ENCODE data around the gene TEX10.
"Not testable (repeated sequence)": the region's sequence is repeated elsewhere in the genome, so short reads cannot be mapped to it uniquely, and the experiment has no call there.

Gene TEX10

DNA sequence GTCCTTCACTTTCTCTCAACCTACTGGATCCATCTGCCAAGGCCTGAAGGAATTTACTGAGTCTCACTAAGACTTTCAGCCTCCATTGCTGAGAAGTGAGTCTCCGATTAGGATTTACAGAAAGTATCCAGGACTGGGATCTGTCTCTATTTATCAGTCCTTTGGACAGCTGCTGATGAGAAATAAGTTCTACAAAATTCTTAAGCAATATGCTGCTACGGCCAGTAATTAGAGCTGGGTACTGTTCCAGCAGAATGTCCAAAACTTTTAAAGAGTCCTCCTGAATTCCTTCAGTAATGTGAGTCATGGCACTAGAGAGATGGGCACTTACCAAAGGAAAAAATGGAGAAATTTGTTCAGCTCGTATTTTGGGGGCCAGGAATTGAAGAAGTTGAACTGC, 5.9 kb downstream of the TEX10 start:
- DNase-seq = no peak

GRCh38 chr9:100341889-100342288, 10.9 kb downstream of the TEX10 start:
- no peak for DNase-seq

DNA sequence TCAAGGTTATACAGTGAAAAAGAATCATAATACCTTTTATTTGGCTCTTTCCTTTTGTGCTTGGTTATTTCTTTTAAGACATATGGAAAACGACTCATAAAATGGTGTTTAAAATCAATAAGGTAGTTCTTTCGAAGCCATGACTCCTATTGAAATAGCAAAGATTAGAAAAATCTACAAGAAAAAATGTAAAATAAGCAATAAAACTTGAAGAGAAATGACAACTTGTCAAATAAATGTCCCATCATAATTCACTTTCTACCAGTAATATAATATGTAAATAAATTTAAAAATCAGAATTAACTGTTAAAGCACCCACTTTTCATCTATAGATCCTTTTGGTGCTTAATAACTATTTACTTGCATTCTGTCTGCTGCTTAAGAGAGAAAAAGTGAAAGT, 12.5 kb downstream of the TEX10 start:
- no peak for DNase-seq

DNA sequence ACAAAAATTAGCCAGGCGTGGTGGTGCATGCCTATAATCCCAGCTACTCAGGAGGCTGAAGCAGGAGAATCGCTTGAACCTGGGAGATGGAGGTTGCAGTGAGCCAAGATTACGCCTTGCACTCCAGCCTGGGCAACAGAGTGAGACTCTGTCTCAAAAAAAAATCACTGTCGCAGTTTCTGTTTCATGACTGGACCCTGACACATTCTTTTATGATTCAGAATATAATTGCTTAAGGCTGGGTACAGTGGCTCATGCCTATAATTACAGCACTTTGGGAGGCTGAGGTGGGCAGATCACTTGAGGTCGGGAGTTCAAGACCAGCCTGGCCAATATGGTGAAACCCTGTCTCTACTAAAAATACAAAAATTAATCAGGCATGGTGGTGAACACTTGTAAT, 14.0 kb downstream of the TEX10 start:
- DNase-seq = not testable (repeated sequence)

DNA sequence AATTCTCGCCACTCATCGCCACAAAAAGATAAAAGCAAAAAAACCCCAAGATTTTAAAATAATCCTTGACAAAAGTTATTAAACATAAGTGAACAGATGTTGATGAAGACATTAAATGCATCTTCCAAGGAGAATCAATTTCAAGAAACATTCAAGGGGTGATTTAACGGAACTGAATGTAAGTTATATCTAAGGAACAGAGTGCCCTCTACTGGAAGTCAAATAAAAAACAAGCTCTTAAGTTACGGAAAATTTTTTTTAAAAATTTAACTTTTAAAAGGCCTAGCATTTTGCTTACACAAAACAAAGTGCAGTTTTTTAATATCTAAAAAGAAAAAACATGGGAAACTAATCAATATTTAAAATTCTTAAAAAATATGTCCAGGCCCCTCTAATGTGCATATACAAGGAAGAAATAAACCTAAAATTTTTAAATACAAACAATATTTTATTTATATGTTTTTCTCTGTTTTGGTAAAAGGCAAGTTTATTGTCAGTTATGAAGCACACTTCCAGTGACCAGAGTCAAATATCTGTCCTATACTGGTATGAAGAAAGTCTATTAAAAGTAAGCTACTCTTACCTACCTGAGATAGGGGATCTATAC, 28.0 kb downstream of the TEX10 start:
- no peak for DNase-seq

DNA sequence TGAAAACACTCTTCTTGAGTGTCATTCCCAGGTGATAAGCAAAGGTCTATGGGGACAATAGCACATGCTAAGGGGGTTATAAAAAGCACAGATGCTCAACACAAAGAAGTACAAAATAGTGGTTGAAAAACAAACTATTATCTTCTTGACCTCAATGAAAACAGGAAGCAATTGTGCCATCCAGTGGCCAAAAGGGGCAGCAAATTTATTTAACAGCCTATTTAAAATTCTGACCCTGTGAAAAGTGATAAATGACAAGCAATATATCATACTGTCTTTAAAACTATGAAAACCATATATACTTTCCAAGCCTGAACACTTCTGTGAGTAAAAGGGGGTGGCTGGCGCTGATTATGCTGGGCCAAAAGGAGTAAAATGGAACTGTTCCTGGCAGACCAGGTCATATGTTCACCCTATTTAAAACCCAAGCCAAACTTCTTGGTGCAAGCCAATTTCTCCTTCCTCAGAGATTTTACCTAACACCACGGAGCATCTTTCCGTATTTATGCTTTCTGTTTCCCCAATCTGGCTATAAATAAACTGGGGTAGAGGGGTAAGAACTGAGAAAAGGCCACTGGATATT, 29.7 kb downstream of the TEX10 start:
- DNase-seq = peak; percentile 13

DNA sequence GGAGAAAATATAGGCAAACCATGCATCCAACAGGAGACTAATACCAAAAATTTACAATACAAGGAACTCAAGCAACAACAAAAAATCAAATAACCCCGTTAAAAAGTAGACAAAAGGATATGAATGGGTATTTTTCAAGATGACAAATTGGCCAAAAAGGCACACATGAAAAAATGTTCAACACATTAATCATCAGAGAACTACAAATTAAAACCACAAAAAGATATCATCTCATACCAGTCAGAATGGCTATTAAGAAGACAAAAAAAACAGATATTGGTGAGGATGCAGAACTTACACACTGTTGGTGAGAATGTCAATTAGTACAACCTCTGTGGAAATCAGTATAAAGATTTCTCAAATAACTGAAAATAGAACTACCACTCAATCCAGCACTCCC, 35.0 kb downstream of the TEX10 start:
- no peak for DNase-seq

GRCh38 chr9:100315561-100315960, 37.2 kb downstream of the TEX10 start:
- no peak for DNase-seq

GRCh38 chr9:100309992-100310391, 42.8 kb downstream of the TEX10 start:
- no peak for DNase-seq

DNA sequence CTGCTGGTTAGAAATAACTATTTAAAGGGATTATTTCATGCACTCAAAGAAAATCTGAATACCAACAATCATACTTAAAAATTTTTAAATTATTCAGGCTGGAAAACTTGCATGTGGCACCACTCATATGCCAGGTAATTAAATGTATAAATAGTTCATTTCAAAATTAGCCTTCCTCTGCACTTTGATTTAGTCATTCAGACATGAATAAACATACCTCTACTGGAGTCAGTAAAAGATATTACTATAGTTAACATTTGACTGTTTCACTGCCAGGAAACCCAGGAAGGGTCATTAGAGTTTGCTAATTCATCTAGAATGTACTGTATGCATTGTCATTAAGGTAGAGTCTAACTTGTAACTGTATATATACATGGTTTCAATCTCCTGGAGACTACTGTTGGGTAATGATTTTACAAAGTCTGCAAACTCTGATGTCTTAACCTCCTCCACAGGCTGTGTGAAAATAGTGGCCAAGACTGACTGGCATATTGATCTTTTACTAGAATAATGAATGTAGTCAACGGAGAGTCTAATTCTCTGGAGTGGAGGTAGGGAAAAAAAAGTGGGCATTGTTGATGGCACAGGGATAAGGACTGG, 43.7 kb downstream of the TEX10 start:
- DNase-seq = no peak

GRCh38 chr9:100307080-100307479, 45.7 kb downstream of the TEX10 start:
- DNase-seq = no peak

DNA sequence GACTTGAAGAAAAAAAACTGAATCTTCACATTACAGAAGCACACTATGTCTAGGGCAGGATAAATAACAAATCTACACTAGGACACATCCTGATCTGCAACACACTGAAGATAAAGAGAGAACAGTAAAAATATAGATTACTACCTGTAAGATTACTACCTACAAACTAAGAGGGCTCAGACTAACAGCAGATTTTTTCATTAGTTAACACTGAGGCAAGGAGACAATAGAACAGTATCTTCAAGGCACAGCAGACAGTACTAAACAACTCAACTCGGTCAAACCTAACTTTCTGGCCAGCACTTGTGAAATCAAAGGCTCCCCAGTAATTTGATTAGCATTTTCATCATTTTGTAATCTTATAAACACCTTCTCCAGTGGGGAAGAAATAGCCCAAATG, 46.5 kb downstream of the TEX10 start:
- no peak for DNase-seq

GRCh38 chr9:100303747-100304146, 49.0 kb downstream of the TEX10 start:
- no peak for DNase-seq

- no peak for DNase-seq
These were observed 54.4 kb downstream of the TEX10 start for GRCh38 chr9:100298378-100298777.

DNA sequence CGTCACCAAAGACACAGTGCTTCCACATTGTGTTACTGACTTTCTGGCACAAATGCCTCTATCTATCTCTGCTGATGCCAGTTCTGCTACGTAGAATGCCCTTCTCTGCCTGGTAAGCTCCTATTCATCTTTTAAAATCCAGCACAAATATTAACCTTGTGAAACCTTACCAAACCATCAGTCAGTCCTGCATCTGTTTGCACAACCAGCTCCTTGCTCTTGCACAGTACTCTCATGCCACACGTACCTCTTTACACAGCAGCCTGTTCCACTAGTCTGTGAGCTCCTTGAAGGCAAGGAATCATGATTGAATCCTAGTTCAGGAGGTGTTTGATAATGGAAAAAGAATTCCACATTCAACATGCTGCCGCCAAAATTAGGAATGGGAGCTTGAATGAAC, 56.3 kb downstream of the TEX10 start:
- DNase-seq = no peak

- no peak for DNase-seq
These were observed 57.5 kb downstream of the TEX10 start for GRCh38 chr9:100295240-100295639.

DNA sequence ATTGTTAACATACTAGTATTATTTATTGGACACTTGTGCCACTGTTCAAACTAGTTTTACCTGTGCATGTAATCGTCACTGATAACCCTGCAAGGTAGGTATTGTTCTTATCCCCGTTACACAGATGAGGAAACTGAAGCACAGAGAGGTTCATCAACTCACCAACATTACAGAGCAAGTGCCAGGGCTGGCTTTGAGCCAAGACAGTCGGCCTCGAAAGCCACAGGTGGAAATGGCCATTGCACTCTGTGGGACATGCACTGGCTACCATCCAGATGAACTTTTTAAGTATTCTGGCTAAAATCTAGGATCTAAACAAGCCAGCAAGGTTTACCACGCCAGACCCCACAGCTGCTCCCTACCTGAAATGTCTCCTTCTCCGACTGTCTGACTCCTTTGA, 57.9 kb downstream of the TEX10 start:
- DNase-seq = no peak

- DNase-seq = no peak
These were observed 58.4 kb downstream of the TEX10 start for GRCh38 chr9:100294341-100294740.

- DNase-seq = no peak
These were observed 60.3 kb downstream of the TEX10 start for GRCh38 chr9:100292414-100292813.

DNA sequence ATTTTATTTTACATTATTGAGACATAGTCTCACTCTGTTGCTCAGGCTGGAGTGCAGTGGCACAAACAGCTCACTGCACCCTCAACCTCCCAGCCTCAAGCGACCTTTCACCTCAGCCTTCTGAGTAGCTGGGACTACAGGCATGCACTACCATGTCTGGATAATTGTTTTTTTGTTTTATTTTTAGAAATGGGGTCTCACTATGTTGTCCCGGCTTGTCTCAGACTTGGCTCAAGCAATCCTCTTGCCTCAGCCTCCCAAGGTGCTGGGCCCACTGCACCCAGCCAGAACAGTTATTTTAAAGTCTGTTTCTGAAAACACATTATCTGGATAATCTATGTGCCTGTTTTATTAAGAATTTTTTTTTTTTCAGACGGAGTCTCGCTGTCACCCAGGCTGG, 62.0 kb downstream of the TEX10 start:
- DNase-seq = no peak

- no peak for DNase-seq
These were observed 65.6 kb downstream of the TEX10 start for GRCh38 chr9:100287186-100287585.

DNA sequence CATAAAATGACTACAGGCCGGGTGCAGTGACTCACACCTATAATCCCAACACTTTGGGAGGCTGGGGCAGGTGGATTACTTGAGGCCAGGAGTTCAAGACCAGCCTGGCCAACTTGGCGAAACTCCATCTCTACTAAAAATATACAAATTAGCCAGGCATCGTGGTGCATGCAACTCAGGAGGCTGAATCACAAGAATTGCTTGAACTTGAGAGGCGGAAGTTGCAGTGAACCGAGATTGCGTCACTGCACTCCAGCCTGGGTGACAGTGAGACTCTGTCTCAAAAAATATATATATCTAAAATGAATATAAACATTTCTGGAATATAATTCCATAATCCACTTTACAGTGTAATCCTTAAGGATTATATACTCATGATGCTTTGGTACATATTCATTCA, 66.5 kb downstream of the TEX10 start:
- no peak for DNase-seq

GRCh38 chr9:100285601-100286000, 67.1 kb downstream of the TEX10 start:
- no peak for DNase-seq

GRCh38 chr9:100285080-100285479, 67.7 kb downstream of the TEX10 start:
- DNase-seq = no peak

GRCh38 chr9:100284247-100284646, 68.5 kb downstream of the TEX10 start:
- DNase-seq = no peak

Measured in stimulated activated CD4-positive, alpha-beta T cell treated with anti-CD3 and anti-CD28 coated beads, Interleukin-15, amount 100 ng/mL, for 24 hours (primary cell).